K562 (cell line): Measurements from ENCODE around the gene RBMX. TPM values are rescaled to one million over a fixed set of nuclear protein-coding genes. Genes with fewer than 3 reads are reported as not detected.

ENCODE experiments used
- BRD4 ChIP-seq: fragments of 200-600 bp; sonication (generic); IDR thresholded peaks from 2 replicates; pipeline ENCODE4 v1.6.1; 2017; ENCODE audit warnings: inconsistent platforms
- ETS2 ChIP-seq: IDR thresholded peaks from 2 replicates; pipeline ENCODE4 v1.6.1; 2016; ENCODE audit warnings: borderline replicate concordance, missing genetic modification characterization, mild to moderate bottlenecking, moderate library complexity, missing compliant biosample characterization; ENCODE audit not compliant: poor library complexity, severe bottlenecking
- ETV5 ChIP-seq: sonication (generic); formaldehyde crosslinking; IDR thresholded peaks from 2 replicates; pipeline ENCODE4 v1.4.0; 2020; ENCODE audit warnings: low read depth, mild to moderate bottlenecking, missing genetic modification reagents
- LCOR ChIP-seq: sonication (generic); formaldehyde crosslinking; IDR thresholded peaks from 2 replicates; pipeline ENCODE4 v1.8.0; 2022; ENCODE audit warnings: mild to moderate bottlenecking, missing genetic modification reagents
- MGA ChIP-seq: fragments of 450-650 bp; IDR thresholded peaks from 2 replicates; pipeline ENCODE4 v1.6.1; 2016; ENCODE audit warnings: mild to moderate bottlenecking, moderate library complexity
- MITF ChIP-seq: IDR thresholded peaks from 2 replicates; pipeline ENCODE4 v1.6.1; 2014; ENCODE audit warnings: antibody characterized with exemption
- RNF219 ChIP-seq: fragments of 250-450 bp; sonication (Bioruptor Pico); IDR thresholded peaks from 2 replicates; pipeline ENCODE4 v1.5.0; 2022; ENCODE audit warnings: mild to moderate bottlenecking
- TRIM25 ChIP-seq: fragments of 450-650 bp; IDR thresholded peaks from 2 replicates; pipeline ENCODE4 v1.7.0; 2016; ENCODE audit warnings: borderline replicate concordance
- ZFPM2 ChIP-seq: fragments of 250-450 bp; sonication (Bioruptor Pico); IDR thresholded peaks from 2 replicates; pipeline ENCODE4 v1.5.1; 2022; ENCODE audit warnings: mild to moderate bottlenecking
- ZNF121 ChIP-seq: sonication (generic); formaldehyde crosslinking; conservative IDR thresholded peaks from 2 replicates; pipeline ENCODE4 v1.8.0; 2022; ENCODE audit warnings: missing genetic modification reagents
- ZNF764 ChIP-seq: fragments of 250-450 bp; sonication (Bioruptor Pico); IDR thresholded peaks from 2 replicates; pipeline ENCODE4 v1.4.0; 2020; ENCODE audit warnings: low read depth, mild to moderate bottlenecking, moderate library complexity
- ZNF778 ChIP-seq: fragments of 450-650 bp; formaldehyde crosslinking; IDR thresholded peaks from 2 replicates; pipeline ENCODE4 v1.4.0; 2020; ENCODE audit warnings: mild to moderate bottlenecking, moderate library complexity
- polyA plus RNA-seq, 8 experiments: library from polyadenylated mRNA; depleted of rRNA in 4 of 8; stranded (reverse) in 5 of 8; unstranded in 3 of 8; fragments of >200 nt; fragmentation: Nextera tagmentation in 2 of 8; fragmentation: Illumina TruSeq in 1 of 8; extraction: Ambion mirVana in 2 of 8; extraction: Trizol in 1 of 8; gene quantifications; 2 replicates each; pipeline versions ENCODE4 v1.2.1 to v1.2.3, GENCODE V29; 2011 to 2014; ENCODE audit warnings: inconsistent platforms in 1 of 8, missing spikeins in 1 of 8
- total RNA-seq, 7 experiments: library from RNA; depleted of rRNA in 6 of 7; stranded (reverse); fragments of >200 nt in 6 of 7; fragmentation: Illumina TruSeq in 2 of 7; extraction: Trizol in 2 of 7; gene quantifications; 2 replicates each; pipeline versions ENCODE4 v1.2.1 to v1.2.3, GENCODE V29; 2011 to 2021; ENCODE audit warnings: low replicate concordance in 1 of 7

Gene RBMX
- total and polyA plus RNA-seq, 9 of the 15 experiments (the other 6 are each of a cell fraction or from before 2014, with no cell fraction given): 405 to 671 (median 540) TPM

GRCh38 chrX:136911253-136911652, 30.7 kb upstream of the RBMX start (continued):
- TF ChIP-seq MGA (no peak), ZFPM2 (CRISPR knock-in tag) (no peak), TRIM25 (0 out of 2 replicates have a peak, but pooled peaks have one; percentile 49), RNF219 (CRISPR knock-in tag) (no peak), LCOR (CRISPR knock-in tag) (no peak), ZNF764 (no peak), ETV5 (CRISPR knock-in tag) (no peak), MITF (no peak), ZNF778 (CRISPR knock-in tag) (no peak), ZNF121 (no peak), ETS2 (tag) (no peak), BRD4 (no peak)
